Measurements from ENCODE around the gene AK8.
"Not testable (repeated sequence)": the region's sequence is repeated elsewhere in the genome, so short reads cannot be mapped to it uniquely, and the experiment has no call there.

The AK8 gene

DNA sequence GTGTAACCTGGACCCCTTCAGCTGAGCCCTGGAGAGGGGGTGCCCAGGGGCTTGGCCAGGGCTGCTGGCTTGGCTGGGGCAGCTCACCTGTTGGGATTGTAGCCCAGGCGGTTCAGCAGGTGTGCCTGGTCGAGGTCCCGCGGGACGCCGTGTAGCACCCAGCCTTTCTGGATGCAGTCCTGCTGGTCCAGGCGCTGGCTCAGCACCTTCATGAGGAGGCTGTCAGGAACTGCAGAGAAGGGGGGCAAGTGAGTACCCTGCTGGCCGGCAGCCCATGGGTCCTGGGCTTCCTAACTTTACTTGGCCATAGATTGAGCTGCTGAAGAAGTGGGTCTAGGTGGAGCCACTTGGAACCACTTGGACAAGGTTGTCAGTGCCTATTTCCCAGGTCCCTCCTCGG is 85.5 kb downstream of the AK8 start:
- H3K4me1 Mint-ChIP-seq = no peaks in the 10 kb centered on the region
- no peak overlapping the region for H3K4me3 Mint-ChIP-seq
- no peaks in the 10 kb centered on the region for H3K36me3 Mint-ChIP-seq
- no peak for DNase-seq (ENCODE audit: low spot score in 2 of 2)
- no peak for ATAC-seq
- H3K27ac Mint-ChIP-seq = no peak overlapping the region
- H3K9me3 Mint-ChIP-seq = no peaks in the 10 kb centered on the region

DNA sequence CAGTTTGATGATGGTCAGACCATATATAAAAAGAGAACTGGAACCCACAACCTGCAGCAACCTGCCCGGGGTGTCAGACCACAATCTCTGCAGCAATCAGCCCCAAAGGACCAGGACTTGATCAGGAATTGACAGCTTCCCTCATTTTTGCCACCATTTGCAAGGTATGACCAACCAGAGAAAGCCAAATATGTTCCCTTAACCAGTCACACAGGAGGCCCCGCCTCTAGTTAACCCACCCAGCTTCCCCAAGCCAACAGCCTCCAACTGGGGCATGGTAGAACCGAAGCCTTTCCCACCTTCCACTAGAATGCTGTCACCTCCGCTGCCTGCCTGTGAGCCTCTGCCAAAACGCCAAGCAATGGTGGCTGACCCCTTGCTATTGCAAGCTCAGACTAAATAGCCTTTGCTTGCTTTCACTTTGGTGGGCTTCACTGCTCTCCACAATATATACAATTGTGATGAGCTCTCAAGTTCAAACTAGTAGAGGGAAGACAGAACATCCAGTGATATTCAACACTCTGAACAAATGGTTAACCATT is 86.3 kb downstream of the AK8 start:
- Mint-ChIP-seq H3K4me3 (no peak overlapping the region), H3K36me3 (no peaks in the 10 kb centered on the region), H3K4me1 (no peaks in the 10 kb centered on the region), H3K27ac (no peak overlapping the region), H3K9me3 (no peaks in the 10 kb centered on the region)
- ATAC-seq (no peak), DNase-seq (ENCODE audit: low spot score in 2 of 2) (no peak)

DNA sequence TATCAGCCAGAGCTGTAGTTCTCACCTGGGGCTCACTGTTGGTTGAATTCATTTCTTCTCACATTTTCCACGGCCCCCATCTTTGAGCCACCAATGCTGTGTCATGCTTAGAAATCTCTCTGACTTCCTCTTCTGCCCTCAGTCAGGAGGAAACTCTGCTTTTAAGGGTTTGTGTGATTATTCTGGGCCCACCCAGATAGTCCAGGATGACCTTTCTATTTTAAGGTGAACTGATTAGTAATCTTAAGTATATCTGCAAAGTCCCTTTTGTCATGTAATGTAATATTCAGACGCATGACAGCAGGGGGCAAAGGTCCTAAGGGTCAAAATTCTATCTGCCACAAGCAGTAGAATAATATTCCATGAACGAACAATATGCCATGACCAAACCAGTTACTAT is 88.4 kb downstream of the AK8 start:
- no peaks in the 10 kb centered on the region for H3K36me3 Mint-ChIP-seq
- ATAC-seq (no peak), DNase-seq (ENCODE audit: low spot score in 2 of 2) (no peak)
- H3K4me3 Mint-ChIP-seq = no peak overlapping the region
- no peak overlapping the region for H3K27ac Mint-ChIP-seq
- H3K4me1 Mint-ChIP-seq = no peaks in the 10 kb centered on the region
- H3K9me3 Mint-ChIP-seq = no peaks in the 10 kb centered on the region

DNA sequence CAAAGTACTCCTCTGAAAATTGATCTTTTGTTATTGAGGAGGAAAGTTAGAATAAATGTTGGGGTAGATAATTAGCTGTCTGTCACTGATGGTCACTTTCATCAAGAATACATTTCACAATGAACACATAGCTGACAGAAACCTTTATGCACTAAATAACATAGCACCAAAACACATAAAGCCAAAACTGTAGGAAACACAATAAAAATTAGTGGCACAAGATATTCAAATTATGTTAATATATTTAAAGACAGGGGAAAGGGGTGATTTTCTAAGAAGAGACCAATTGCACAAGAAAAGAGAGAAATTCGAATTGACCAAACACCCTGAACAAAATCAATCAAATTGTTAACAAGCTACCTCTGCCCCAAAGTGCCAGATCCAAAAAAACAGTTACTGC is 89.7 kb downstream of the AK8 start:
- H3K27ac Mint-ChIP-seq = no peak overlapping the region
- no peak overlapping the region for H3K4me3 Mint-ChIP-seq
- ATAC-seq = no peak
- no peak for DNase-seq (ENCODE audit: low spot score in 2 of 2)
- H3K36me3 Mint-ChIP-seq = no peaks in the 10 kb centered on the region
- no peaks in the 10 kb centered on the region for H3K4me1 Mint-ChIP-seq
- H3K9me3 Mint-ChIP-seq = no peaks in the 10 kb centered on the region

DNA sequence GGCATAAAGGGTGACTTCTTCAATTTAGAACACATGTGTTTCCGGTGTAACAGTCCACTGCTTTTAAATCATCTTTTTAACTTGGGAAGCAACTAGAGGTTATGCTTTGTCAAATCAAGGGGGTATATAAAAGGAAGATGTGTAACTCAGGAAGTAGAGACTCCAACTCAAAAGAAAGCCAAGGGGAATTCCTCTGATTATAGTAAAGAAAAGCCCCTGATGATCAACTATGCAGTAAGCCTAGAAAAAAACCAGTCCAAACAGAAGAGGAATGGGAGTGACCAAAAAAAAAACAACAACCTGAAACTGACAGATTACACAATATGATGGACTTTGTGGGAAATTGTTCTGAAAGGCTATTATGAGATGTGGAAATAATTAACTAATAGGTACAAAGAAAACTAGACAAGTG is 90.3 kb downstream of the AK8 start:
- ATAC-seq = peak; percentile 21
- Mint-ChIP-seq H3K27ac (no peak overlapping the region), H3K4me1 (no peaks in the 10 kb centered on the region), H3K9me3 (no peaks in the 10 kb centered on the region), H3K4me3 (no peak overlapping the region), H3K36me3 (no peaks in the 10 kb centered on the region)
- DNase-seq (ENCODE audit: low spot score in 2 of 2) = no peak

DNA sequence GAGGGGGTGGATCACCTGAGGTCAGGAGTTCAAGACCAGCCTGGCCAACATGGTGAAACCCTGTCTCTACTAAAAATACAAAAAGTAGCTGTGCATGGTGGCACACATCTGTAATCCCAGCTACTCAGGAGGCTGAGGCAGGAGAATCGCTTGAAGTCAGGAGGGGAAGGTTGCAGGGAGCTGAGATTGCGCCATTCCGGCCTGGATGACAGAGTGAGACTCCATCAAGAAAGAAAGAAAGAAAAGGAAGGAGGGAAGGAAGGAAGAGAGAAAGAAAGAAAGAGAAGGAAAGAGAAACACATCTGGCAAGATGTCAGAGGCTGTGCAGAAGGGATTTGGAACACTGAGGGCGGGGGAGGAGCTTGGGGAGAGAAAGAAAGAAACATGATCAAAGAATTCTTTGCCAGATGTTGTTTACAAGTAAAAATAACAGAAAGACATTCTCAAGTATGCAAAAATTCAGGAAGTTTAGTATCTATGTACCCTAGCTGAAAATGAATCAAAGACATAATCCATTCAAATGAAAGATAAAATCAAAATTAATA is 93.7 kb downstream of the AK8 start:
- Mint-ChIP-seq H3K36me3 (no peaks in the 10 kb centered on the region), H3K27ac (no peak overlapping the region), H3K4me1 (peaks cover 15% of the 10 kb centered on the region), H3K4me3 (no peak overlapping the region), H3K9me3 (no peaks in the 10 kb centered on the region)
- DNase-seq (ENCODE audit: low spot score in 2 of 2) (no peak), ATAC-seq (no peak)

DNA sequence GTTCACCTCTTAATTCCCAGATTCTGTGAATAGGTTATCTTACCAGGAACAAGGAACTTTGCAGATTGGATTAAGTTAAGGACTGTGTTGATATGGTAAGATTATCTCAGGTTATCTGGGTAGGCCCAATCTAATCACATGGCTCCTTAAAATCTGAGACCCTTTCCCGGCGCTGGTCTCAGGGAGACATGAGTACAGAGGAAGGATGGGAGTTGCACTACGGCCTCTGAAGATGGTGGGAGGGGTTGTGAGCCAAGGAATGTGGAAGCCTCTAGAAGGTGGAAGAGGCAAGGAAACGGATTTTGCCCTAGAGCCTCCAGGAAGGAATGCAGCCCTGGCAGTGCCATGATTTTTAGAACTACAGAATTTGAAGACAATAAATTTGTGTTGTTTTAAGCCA is 95.1 kb downstream of the AK8 start:
- no peaks in the 10 kb centered on the region for H3K9me3 Mint-ChIP-seq
- H3K36me3 Mint-ChIP-seq = no peaks in the 10 kb centered on the region
- H3K4me1 Mint-ChIP-seq = peaks cover 15% of the 10 kb centered on the region
- ATAC-seq = no peak
- no peak overlapping the region for H3K4me3 Mint-ChIP-seq
- H3K27ac Mint-ChIP-seq = no peak overlapping the region
- no peak for DNase-seq (ENCODE audit: low spot score in 2 of 2)

DNA sequence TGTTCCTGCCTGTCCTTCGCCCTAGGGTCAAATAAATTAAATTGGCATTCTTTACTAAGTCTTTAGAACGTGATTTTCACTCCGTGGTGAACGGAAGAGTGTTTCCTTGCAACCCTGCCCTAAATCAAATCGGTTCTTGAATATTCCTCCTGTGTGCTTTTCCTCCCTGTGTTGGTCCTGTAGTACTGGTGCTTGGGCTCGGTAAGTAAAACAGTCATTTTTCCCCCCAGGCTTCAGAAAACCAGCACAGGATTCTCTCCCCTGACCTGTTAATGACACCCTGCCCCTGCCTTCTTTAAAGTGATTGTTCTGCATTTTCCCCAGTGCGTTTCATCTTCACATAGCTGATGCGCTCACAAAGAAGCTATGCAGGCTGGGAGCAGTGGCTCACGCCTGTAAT is 96.0 kb downstream of the AK8 start:
- Mint-ChIP-seq H3K36me3 (no peaks in the 10 kb centered on the region), H3K4me3 (no peak overlapping the region), H3K4me1 (peaks cover 15% of the 10 kb centered on the region), H3K9me3 (no peaks in the 10 kb centered on the region), H3K27ac (no peak overlapping the region)
- ATAC-seq (no peak), DNase-seq (ENCODE audit: low spot score in 2 of 2) (no peak)

DNA sequence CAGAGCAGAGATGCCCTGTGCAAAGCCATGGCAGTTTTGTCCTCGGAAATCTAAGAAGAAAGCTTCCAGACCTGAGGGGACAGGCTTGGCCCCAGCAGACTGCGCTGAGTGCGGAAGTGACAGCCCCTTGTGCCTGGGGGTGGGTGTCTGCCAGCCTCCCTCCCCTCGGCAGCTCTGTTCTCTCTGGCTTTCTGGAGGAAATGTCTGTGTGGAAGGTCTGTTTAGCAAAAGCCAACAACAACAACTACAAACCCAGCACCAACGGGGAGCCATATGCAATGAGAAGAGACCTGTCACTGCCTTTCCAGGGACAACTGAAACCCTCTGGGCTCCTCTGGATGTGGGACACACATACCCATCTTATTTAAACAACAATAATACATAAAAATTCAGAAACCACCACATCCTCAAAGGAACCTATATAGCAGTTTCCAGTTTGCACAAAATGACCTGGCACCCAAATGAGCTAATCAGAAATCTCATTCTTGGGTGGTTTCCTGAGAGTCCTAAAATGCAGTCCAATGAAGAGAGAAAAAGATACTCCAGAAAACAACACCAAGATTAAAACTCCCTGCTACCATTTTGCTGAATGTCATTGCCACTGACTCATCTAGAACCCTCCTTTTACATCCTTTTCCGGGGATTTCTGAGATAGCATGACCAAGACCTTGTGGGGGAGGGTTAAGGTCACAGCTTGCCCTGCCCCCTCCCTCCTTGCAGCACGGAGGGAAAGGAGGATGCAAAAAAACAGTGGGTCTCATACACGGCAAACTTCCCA is 97.7 kb downstream of the AK8 start:
- no peaks in the 10 kb centered on the region for H3K9me3 Mint-ChIP-seq
- DNase-seq (ENCODE audit: low spot score in 2 of 2) (peak in 1 of 2 donors; percentile 47), ATAC-seq (peak; percentile 65)
- no peaks in the 10 kb centered on the region for H3K36me3 Mint-ChIP-seq
- peak overlapping the region; percentile 34 for H3K4me3 Mint-ChIP-seq
- H3K4me1 Mint-ChIP-seq = peaks cover 15% of the 10 kb centered on the region
- H3K27ac Mint-ChIP-seq = no peak overlapping the region

DNA sequence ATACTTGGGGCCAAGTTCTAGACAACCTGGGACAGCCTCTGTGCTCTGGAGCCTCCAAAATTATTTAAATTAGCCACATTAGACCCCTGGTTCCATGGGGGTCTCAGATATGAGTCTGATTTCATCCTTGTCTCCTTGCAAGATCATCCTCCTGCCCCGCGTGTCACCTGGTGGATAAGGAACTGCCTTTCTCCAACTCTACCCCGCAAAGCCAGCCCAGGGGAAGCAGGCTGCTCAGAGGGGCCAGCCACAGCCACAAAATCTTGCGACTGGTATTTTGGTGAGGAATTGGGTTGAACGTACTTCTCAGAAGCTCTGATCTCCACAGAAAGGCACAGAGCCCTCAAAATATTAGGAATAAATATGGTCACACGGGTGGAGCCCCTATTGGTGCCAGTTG is 101.2 kb downstream of the AK8 start:
- Mint-ChIP-seq H3K4me3 (no peak overlapping the region), H3K27ac (no peak overlapping the region), H3K36me3 (no peaks in the 10 kb centered on the region), H3K9me3 (no peaks in the 10 kb centered on the region), H3K4me1 (peaks cover 27% of the 10 kb centered on the region)
- ATAC-seq (no peak), DNase-seq (ENCODE audit: low spot score in 2 of 2) (peak in 1 of 2 donors; percentile 20)

DNA sequence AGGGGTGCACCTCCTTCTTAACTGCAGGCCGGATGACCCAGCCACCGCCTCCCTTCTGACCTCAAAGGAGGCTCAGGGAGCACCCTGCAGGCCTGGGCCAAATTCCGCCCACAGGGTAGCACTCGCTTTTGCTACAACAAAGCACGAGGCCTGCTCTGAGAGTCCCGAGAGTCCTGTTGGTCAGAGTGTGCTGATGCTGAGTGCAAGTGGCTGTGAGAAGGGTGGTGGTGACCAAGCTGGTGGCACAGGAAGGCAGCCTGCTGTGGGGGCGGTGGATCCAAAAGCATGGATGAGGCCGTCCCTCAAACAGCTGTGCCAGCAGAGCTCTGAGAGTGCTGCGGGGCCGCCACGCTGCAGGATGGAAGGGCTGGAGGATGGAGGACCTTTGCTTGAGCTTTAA is 101.8 kb downstream of the AK8 start:
- H3K9me3 Mint-ChIP-seq = peaks cover 3% of the 10 kb centered on the region
- H3K4me1 Mint-ChIP-seq = peaks cover 27% of the 10 kb centered on the region
- no peak overlapping the region for H3K4me3 Mint-ChIP-seq
- DNase-seq (ENCODE audit: low spot score in 2 of 2) = peak in 1 of 2 donors; percentile 39
- H3K36me3 Mint-ChIP-seq = no peaks in the 10 kb centered on the region
- no peak overlapping the region for H3K27ac Mint-ChIP-seq
- ATAC-seq = no peak

DNA sequence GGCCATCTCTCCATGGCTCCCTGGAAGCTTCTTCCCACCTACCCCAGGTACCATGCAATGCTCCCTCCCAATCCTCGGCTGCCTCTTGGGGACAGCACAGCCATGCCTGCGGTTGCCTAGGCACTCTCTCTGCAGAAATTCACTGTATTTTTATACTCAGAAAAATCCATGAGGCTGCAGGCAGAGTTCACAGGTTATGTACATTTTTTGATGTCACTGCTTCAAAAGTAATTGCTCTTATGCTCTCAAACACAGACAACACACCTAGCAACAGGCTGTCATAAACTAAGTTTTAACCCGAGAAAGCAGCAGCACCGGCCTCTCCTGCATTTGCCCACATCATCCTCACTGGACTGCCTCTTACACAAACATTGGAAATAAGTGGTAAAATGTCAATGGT is 102.4 kb downstream of the AK8 start:
- peaks cover 3% of the 10 kb centered on the region for H3K9me3 Mint-ChIP-seq
- no peak for ATAC-seq
- no peaks in the 10 kb centered on the region for H3K36me3 Mint-ChIP-seq
- peak in 1 of 2 donors; percentile 22 for DNase-seq (ENCODE audit: low spot score in 2 of 2)
- H3K4me1 Mint-ChIP-seq = peaks cover 24% of the 10 kb centered on the region
- H3K4me3 Mint-ChIP-seq = no peak overlapping the region
- no peak overlapping the region for H3K27ac Mint-ChIP-seq

DNA sequence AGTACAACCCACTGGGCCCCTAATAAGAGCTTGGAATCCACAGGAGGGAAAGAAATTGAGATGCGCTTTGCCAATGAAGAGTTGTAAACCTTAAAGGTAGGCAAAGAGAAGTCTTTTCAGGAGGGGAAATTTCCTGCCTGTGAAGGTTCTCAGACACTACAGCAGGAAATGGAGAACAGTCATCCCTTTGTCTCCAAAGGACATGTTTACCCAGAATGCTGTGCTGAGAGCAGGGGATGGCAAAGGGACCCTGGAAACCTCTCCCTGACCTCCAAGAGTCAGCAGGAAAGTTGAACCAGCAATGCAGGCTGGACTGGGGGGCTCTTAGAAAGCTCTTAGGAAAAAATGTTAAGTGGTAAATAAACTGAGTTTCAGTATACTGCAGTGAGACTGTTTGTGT is 103.2 kb downstream of the AK8 start:
- H3K36me3 Mint-ChIP-seq = peaks cover 3% of the 10 kb centered on the region
- peak in 1 of 2 donors; percentile 25 for DNase-seq (ENCODE audit: low spot score in 2 of 2)
- H3K4me1 Mint-ChIP-seq = peaks cover 16% of the 10 kb centered on the region
- peaks cover 3% of the 10 kb centered on the region for H3K9me3 Mint-ChIP-seq
- no peak overlapping the region for H3K4me3 Mint-ChIP-seq
- no peak overlapping the region for H3K27ac Mint-ChIP-seq
- ATAC-seq = no peak

DNA sequence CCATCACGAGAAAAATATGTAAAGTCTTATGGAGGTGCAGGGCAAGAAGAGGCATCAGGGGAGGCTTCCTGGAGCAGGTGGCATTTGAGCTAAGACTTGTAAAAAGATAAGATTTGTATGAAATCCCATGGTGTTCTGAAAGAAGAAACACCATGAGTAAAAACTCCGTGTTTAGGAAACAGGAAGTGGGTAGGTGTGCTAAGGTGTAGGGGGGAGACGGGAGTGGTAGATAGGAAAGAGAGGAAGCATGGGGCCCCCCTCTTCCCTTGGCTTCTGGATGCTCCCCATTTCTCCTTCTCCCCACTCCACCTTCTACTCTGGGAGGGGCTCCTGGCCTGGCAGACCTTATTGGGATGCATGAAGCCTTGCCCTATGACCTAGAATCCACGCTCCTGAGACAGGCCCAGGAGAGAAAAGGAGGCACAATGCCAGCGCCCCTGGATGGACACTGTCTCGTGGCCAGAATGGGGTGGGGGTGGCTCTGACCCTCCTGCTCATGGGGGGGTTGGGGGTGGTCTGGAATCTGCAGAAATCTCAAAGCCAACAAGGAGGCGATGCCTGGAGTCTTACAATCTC is 104.2 kb downstream of the AK8 start:
- H3K4me3 Mint-ChIP-seq = no peak overlapping the region
- H3K4me1 Mint-ChIP-seq = peaks cover 20% of the 10 kb centered on the region
- H3K36me3 Mint-ChIP-seq = peaks cover 10% of the 10 kb centered on the region
- no peak for ATAC-seq
- H3K27ac Mint-ChIP-seq = peak overlapping the region; percentile 1
- peaks cover 3% of the 10 kb centered on the region for H3K9me3 Mint-ChIP-seq
- DNase-seq (ENCODE audit: low spot score in 2 of 2) = peak in 1 of 2 donors; percentile 25

DNA sequence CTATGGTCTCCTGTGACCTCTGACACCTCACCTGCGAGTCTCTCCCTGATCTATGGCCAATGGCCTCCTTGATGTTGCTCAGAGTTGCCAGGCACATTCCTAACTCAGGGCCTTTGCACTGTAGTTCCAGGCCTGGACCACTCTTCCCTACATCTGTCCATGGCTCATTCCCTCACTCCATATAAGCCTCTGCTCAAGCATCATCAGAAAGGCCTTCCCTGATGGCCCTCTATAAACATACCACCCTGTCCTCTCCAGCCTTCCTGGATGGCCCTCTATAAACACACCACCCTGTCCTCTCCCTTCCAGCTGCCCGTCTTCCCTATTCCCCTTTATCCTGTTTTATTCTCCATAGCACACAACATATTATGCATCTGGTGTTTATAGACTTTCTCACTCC is 105.0 kb downstream of the AK8 start:
- peaks cover 10% of the 10 kb centered on the region for H3K36me3 Mint-ChIP-seq
- peak overlapping the region; percentile 7 for H3K27ac Mint-ChIP-seq
- peak in 1 of 2 donors; percentile 35 for DNase-seq (ENCODE audit: low spot score in 2 of 2)

DNA sequence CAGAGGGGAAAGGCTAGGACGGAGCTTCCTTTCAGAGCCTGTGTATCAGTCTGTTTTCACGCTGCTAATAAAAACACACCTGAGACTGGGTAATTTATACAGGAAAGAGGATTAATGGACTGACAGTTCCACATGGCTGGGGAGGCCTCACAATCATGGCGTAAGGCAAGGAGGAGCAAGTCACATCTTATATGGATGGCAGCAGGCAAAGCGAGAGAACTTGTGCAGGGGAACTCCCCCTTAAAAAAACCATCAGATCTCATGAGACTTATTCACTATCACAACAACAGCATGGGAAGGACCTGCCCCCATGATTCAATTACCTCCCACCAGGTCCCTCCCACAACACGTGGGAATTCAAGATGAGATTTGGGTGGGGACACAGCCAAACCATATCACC is 106.3 kb downstream of the AK8 start:
- not testable (repeated sequence) for DNase-seq (ENCODE audit: low spot score in 2 of 2); H3K4me3 Mint-ChIP-seq; H3K9me3 Mint-ChIP-seq; ATAC-seq
- Mint-ChIP-seq H3K36me3 (peaks cover 10% of the 10 kb centered on the region), H3K4me1 (peaks cover 24% of the 10 kb centered on the region), H3K27ac (peak overlapping the region; percentile 13)

More for the DNA sequence above, 105.0 kb downstream of the AK8 start:
- no peak for ATAC-seq
- peaks cover 3% of the 10 kb centered on the region for H3K9me3 Mint-ChIP-seq
- H3K4me1 Mint-ChIP-seq = peaks cover 24% of the 10 kb centered on the region
- no peak overlapping the region for H3K4me3 Mint-ChIP-seq

Data from stimulated activated effector memory CD8-positive, alpha-beta T cell treated with anti-CD3 and anti-CD28 coated beads, Interleukin-12 subunit alpha, Interleukin-12 subunit beta, amount 100 ng/mL, for 72 hours (primary cell).